Effector memory CD8-positive, alpha-beta T cell (primary cell): ENCODE measurements around the gene GEN1.
A peak's percentile ranks its signal among the peaks of the same experiment; 100 is the strongest.

Experiments used
- ATAC-seq: fragments of 150-1000 bp; cut with Tn5 transposase; replicated peaks from 2 replicates; pipeline ENCODE4 v1.10.0; 2021; ENCODE audit warnings: mild to moderate bottlenecking, moderate library complexity
- DNase-seq, 3 experiments: peaks; one replicate each; pipeline ENCODE4 v3.0.0; 2021
- H3K27ac Mint-ChIP-seq, 2 donors: one replicate each; pipeline ENCODE4 v1.8.0; 2022; ENCODE audit warnings: mild to moderate bottlenecking in 2 of 2, mixed read lengths in 2 of 2, moderate library complexity in 2 of 2
- H3K27me3 Mint-ChIP-seq, 2 donors: one replicate each; pipeline ENCODE4 v1.8.0; 2022; ENCODE audit warnings: mixed read lengths in 2 of 2
- H3K36me3 Mint-ChIP-seq: one replicate; pipeline ENCODE4 v1.8.0; 2022; ENCODE audit warnings: mild to moderate bottlenecking, moderate library complexity, mixed read lengths; ENCODE audit not compliant: insufficient read depth
- H3K4me1 Mint-ChIP-seq, 2 donors: one replicate each; pipeline ENCODE4 v1.8.0; 2022; ENCODE audit warnings: low read depth in 2 of 2, mixed read lengths in 2 of 2
- H3K4me3 Mint-ChIP-seq, 2 donors: one replicate each; pipeline ENCODE4 v1.8.0; 2022; ENCODE audit warnings: mild to moderate bottlenecking in 2 of 2, mixed read lengths in 2 of 2, moderate library complexity in 2 of 2
- H3K9me3 Mint-ChIP-seq, 2 donors: one replicate each; pipeline ENCODE4 v1.8.0; 2022; ENCODE audit warnings: mixed read lengths in 2 of 2
- total RNA-seq, 9 experiments: gene quantifications; one replicate each; lab custom pipeline; 2026; lab: John Stamatoyannopoulos, UW

Gene GEN1, protein sequence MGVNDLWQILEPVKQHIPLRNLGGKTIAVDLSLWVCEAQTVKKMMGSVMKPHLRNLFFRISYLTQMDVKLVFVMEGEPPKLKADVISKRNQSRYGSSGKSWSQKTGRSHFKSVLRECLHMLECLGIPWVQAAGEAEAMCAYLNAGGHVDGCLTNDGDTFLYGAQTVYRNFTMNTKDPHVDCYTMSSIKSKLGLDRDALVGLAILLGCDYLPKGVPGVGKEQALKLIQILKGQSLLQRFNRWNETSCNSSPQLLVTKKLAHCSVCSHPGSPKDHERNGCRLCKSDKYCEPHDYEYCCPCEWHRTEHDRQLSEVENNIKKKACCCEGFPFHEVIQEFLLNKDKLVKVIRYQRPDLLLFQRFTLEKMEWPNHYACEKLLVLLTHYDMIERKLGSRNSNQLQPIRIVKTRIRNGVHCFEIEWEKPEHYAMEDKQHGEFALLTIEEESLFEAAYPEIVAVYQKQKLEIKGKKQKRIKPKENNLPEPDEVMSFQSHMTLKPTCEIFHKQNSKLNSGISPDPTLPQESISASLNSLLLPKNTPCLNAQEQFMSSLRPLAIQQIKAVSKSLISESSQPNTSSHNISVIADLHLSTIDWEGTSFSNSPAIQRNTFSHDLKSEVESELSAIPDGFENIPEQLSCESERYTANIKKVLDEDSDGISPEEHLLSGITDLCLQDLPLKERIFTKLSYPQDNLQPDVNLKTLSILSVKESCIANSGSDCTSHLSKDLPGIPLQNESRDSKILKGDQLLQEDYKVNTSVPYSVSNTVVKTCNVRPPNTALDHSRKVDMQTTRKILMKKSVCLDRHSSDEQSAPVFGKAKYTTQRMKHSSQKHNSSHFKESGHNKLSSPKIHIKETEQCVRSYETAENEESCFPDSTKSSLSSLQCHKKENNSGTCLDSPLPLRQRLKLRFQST
- total RNA-seq: 10.1 to 27.9 (median 19.4) reads per million in 9 experiments

DNA sequence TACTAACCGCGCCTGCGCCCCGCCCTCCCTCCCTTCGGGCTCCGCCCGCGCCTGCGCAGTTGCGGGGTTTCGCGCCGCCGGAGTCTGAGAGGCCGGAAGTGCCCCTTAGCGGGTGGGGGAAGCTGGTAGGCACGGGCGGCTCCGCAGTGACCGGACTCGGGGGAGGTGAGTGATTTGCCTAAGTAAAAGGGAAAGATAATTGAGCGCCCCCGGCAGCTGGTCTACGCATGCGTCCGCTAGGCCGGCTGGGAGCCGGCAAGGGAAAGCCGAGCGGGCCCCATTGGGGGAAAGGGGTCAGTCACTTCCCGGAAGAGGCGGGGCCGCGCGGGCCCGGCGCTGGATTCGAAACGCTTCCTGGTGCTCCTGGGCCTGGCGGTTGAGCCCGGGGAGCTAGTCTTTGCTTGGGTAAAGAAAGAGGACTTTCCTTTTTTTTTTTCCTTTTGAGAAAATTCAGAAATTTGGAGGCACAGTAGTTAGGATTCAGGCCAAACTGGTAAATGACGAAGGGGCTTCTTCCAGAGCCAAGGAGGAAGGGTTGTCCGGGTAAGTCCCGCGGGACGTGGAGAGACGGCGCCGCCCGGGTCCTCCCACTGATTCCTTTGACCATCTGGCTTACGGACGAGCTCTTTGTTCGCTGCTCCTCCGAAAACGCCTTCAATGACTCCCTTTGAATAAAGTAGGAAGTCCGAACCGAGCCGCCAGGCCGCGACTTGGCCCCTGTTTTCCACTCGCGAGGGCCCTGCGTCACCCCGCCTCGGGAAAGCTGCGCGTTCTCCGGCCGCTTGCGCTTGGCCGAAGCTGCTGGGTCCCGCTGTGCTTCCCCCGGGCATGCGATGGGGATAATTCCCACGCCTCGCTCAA lies at the start of gene GEN1, which contains the start of gene SMC6:
Gene GEN1, plus strand, starts transcription at position 336 of the 861 bp plus-strand sequence. CDS start 5,806 bp downstream, outside the sequence.
Gene SMC6, minus strand, starts transcription at position 8 of the 861 bp plus-strand sequence. CDS start 7,864 bp downstream, outside the sequence.
- ATAC-seq (peak; percentile 80), DNase-seq (peak; percentile 86 to 89 (median 89))
- Mint-ChIP-seq H3K4me1 (peaks cover 21 to 24% of the 10 kb centered on the region in 2 donors), H3K9me3 (no peaks in the 10 kb centered on the region), H3K27me3 (no peaks in the 10 kb centered on the region), H3K4me3 (peak within 1 kb of the TSS; percentile 93 to 94), H3K27ac (peak within 1 kb of the TSS; percentile 96 to 97), H3K36me3 (peaks cover 7% of the 10 kb centered on the region)

DNA sequence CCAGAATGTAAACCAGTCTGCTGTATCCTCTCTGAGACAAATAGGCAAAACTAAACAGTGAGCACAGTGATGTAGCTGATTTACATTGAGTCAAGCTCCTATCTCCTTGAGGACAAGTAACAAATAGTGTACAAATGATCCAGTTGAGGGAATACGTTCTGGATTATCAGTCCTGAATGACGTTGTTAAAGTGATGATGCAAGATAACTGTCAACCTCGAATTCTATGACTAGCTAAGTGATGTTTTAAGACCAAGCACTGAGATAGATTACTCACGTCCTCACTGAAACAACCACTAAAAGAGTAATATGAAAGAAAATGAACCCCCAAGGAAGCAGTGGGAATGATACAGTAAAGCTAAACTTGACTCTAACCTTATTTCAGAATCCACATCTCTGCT lies 47.1 kb upstream of the GEN1 start:
- no peaks in the 10 kb centered on the region for H3K4me1 Mint-ChIP-seq

DNA sequence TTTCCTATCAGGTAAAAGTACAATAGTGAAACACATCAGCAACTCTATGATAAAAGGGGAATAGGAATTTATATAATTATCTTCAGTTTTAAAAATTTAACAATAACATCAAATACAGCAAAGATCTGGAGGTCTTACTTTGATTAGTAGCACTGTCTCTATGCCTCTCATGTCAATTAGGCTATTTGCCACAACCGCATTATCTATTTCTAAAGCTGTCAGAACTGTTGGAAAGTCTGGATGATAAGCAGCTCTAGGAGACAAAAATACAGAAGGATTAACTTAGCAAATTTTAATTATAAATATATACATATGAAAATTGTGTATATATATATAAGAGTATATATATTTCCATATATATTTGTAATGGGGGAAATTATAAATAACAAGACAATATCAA lies 45.4 kb upstream of the GEN1 start:
- no peak for DNase-seq
- no peak overlapping the region for H3K4me3 Mint-ChIP-seq
- no peaks in the 10 kb centered on the region for H3K27me3 Mint-ChIP-seq
- H3K27ac Mint-ChIP-seq: no peak overlapping the region
- no peaks in the 10 kb centered on the region for H3K4me1 Mint-ChIP-seq
- H3K36me3 Mint-ChIP-seq: peaks cover 11% of the 10 kb centered on the region
- no peaks in the 10 kb centered on the region for H3K9me3 Mint-ChIP-seq
- no peak for ATAC-seq

More for the DNA sequence above, 47.1 kb upstream of the GEN1 start:
- no peaks in the 10 kb centered on the region for H3K27me3 Mint-ChIP-seq
- no peak overlapping the region for H3K4me3 Mint-ChIP-seq
- H3K27ac Mint-ChIP-seq: no peak overlapping the region
- no peaks in the 10 kb centered on the region for H3K9me3 Mint-ChIP-seq
- peaks cover 10% of the 10 kb centered on the region for H3K36me3 Mint-ChIP-seq
- ATAC-seq (no peak), DNase-seq (no peak)

DNA sequence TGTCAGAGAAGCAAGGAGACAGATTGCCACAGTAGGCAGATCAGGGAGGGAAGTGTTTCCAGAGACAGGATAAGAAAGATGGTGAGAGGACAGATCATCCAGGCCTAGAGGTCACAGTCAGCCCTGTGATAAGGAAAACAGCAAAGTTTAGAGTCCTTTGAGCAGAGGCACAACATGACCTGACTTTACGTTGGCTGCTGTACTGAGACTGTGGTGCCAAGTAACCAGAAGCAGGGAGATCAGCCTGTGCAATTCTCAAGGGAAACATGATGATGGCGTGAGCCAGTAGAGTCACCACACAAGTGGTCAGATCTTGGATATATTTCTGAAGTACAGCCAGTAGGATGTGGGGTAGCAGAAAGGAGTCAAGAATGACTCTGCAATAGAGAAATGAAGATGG lies 44.0 kb upstream of the GEN1 start:
- no peak for DNase-seq
- Mint-ChIP-seq H3K27me3 (no peaks in the 10 kb centered on the region), H3K36me3 (peaks cover 18% of the 10 kb centered on the region), H3K9me3 (no peaks in the 10 kb centered on the region), H3K27ac (no peak overlapping the region), H3K4me1 (no peaks in the 10 kb centered on the region), H3K4me3 (no peak overlapping the region)
- ATAC-seq: no peak

DNA sequence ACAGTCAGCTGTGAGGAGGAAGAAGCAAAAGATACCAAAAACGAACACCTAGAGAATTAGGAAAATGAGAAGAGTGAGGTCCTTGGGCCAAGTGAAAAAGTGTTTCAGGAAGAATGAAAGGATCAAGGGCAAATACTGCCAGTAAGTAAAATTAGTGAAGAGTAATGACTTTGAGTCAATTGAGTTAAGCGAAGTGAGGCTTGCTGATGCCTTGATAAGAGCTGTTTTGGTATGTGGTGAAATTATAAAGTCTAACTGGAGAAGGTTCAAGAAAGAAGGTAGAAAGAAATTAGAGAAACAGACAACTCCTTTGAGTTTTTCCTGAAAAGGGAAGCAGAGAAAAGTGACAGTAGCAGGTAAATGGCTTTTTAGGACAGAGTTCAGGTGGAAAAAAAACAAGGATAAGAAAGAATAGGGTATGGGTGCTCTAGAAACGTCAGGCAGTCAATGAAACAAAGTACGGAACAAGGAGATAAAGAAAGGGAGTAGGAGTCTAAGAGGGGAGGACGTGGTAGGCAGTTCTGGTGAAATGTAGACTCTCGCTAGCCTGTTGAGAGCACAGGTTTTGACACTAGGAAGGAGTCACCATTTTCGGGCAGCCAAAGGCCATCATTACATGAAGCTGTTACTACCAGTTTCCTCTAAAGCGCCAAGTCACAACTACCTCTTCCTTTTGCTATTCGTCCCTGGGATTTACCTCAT lies 43.2 kb upstream of the GEN1 start:
- no peaks in the 10 kb centered on the region for H3K4me1 Mint-ChIP-seq
- H3K9me3 Mint-ChIP-seq: no peaks in the 10 kb centered on the region
- H3K36me3 Mint-ChIP-seq: peaks cover 15% of the 10 kb centered on the region
- H3K27me3 Mint-ChIP-seq: no peaks in the 10 kb centered on the region
- DNase-seq: no peak
- ATAC-seq: no peak
- no peak overlapping the region for H3K4me3 Mint-ChIP-seq
- no peak overlapping the region for H3K27ac Mint-ChIP-seq

DNA sequence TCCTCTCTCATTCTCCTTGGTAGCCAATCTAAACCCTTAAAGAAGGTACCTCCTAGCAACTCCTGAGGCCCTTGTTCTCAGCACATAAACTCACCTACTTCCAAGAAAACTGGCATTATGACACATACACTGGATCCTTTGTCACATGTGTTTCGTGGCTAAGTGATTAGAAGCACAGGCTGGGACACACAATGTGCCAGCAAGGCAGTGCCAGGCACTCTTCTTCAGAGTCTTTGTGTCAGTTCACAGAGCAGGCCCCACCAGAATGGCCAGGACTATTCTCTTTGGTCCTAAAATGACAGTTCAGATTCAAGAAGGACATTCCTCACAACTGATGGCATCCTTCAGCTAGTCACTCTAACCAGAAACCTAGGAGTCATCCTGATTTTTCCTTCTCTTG lies 40.6 kb upstream of the GEN1 start:
- Mint-ChIP-seq H3K4me3 (no peak overlapping the region), H3K27ac (no peak overlapping the region), H3K4me1 (no peaks in the 10 kb centered on the region), H3K36me3 (peaks cover 29% of the 10 kb centered on the region), H3K27me3 (no peaks in the 10 kb centered on the region), H3K9me3 (no peaks in the 10 kb centered on the region)
- DNase-seq (no peak), ATAC-seq (no peak)

DNA sequence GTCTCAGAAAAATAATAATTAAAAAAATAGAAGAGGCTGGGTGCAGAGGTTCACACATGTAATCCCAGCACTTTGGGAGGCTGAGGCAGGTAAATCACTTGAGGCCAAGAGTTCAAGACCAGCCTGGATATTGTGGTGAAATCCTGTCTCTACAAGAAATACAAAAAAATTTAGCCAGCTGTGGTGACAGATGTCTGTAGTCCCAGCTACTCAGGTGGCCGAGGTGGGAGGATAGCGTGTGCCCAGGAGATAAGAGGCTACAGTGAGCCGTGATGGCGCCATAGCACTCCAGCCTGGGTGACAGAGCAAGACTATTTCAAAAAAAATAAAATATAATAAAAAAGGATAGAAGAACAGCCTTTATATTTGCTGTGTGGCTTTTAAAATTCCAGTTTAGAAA lies 36.3 kb upstream of the GEN1 start:
- no peaks in the 10 kb centered on the region for H3K4me1 Mint-ChIP-seq
- H3K9me3 Mint-ChIP-seq: no peaks in the 10 kb centered on the region
- H3K36me3 Mint-ChIP-seq: peaks cover 30% of the 10 kb centered on the region
- H3K27me3 Mint-ChIP-seq: no peaks in the 10 kb centered on the region
- DNase-seq (no peak), ATAC-seq (no peak)
- no peak overlapping the region for H3K4me3 Mint-ChIP-seq
- no peak overlapping the region for H3K27ac Mint-ChIP-seq

DNA sequence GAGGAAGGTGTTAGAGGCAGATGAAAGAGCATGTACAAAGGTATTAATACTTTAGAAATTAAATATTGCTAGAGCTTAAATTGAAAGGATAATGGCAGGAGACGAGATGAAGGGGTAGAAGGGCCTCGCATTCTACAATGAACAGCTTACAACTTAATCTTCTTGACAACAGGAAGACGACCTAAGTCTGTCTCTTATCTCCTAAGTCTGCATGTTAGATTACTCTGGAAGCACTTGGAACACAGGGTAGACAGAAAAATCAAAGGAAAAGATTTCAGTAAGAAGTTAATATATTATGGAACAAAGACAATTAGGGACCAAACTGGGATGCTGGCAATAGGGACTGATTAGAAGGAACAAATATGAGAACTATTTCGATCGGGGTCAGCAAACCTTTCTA lies 35.2 kb upstream of the GEN1 start:
- no peaks in the 10 kb centered on the region for H3K9me3 Mint-ChIP-seq
- ATAC-seq: no peak
- no peak overlapping the region for H3K4me3 Mint-ChIP-seq
- no peak for DNase-seq
- no peaks in the 10 kb centered on the region for H3K27me3 Mint-ChIP-seq
- no peaks in the 10 kb centered on the region for H3K4me1 Mint-ChIP-seq
- H3K27ac Mint-ChIP-seq: no peak overlapping the region
- peaks cover 24% of the 10 kb centered on the region for H3K36me3 Mint-ChIP-seq

DNA sequence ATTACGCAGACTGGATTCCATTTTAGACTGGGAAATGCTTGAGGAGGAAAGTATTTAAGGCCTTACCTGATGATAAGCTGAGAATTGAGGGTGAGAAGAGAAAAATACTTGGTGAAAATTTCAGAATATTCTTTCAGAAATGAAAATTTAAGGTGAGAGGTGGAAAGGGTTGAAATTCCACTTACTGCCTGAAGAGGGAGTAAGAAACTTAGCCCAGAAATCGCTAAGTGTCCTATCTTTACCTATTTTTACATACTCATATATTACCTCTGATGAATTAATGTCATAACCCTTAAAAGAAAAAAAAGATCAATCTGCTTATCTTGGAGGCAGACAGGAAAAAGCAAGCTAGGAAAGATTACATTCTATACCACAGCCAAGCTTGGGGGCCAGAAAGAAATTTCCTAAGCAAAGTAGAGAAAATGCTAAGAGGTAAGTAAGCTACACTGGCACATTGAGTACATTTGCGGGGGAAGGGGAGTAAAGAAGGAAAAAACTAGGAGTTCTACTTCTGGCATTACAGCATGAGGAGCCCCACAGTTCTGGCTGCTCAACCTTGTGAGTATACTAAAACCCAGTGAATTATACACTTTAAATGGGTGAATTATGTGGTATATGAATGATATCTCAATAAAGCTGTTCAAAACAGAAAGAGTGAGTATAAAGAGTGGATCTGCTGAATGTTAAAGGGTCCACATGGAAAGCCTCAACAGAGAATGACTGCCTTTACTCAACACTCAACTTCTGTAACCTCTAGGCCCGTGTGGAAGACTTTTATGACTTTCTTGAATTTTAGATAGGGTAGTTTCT lies 34.2 kb upstream of the GEN1 start:
- H3K4me1 Mint-ChIP-seq: no peaks in the 10 kb centered on the region
- DNase-seq: no peak
- peaks cover 19% of the 10 kb centered on the region for H3K36me3 Mint-ChIP-seq
- H3K27ac Mint-ChIP-seq: peak overlapping the region in 1 of 2 donors; percentile 38
- ATAC-seq: no peak
- H3K9me3 Mint-ChIP-seq: no peaks in the 10 kb centered on the region
- H3K4me3 Mint-ChIP-seq: no peak overlapping the region
- H3K27me3 Mint-ChIP-seq: no peaks in the 10 kb centered on the region

DNA sequence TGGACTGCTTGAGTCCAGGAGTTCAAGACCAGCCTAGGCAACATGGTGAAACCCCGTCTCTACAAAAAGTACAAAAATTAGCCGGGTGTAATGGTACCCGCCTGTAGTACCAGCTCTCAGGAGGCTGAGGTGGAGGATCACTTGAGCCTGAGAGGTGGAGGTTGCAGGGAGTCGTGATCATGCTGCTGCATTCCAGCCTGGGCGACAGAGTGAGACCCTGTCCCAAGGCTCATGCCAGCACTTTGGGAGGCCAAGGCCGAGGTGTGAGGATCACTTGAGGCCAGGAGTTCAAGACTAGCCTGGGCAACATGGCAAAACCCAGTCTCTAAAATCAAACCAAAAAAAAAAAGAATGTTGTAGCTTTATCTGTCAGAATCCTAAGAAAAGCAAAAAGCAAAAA lies 25.7 kb upstream of the GEN1 start:
- no peak for DNase-seq
- Mint-ChIP-seq H3K36me3 (peaks cover 12% of the 10 kb centered on the region), H3K27me3 (no peaks in the 10 kb centered on the region), H3K27ac (no peak overlapping the region), H3K4me1 (no peaks in the 10 kb centered on the region), H3K9me3 (no peaks in the 10 kb centered on the region), H3K4me3 (no peak overlapping the region)
- no peak for ATAC-seq

DNA sequence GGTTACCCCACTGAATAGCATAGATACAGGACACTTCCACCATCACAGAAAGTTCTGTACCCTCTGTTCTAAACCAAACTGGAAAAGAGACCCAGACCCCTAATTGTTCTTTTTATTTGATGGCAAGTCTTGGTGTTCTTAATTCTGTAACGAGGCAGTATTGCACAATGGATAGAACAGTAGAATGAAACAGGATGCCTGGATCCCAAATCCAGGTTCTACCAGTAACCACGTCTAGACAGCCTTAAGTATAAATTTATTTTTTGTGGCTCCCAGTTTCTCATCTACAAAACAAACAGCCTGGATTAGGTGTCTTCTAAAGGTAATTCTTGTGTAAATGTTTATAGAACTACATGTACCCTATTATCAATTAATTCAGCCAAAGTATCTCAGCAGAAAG lies 24.1 kb upstream of the GEN1 start:
- ATAC-seq: no peak

DNA sequence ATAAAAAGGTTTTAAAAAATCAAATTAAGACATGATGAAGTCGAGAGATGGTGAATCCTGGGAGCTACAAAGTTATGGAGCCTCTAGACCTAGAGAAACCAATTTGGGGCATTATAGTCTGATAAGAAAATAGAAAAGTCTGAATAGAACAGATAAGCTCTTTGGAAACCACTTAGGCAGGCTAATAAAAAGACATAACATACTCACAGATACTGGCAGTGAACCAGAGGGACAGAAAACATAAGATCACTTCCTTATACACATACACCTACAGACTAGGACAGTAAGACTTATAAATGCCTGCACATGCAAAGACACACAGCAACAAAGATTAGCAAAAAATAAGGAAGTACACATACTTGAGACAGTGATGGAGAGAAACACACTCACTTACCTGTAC lies 20.3 kb upstream of the GEN1 start:
- H3K27ac Mint-ChIP-seq: no peak overlapping the region
- peaks cover 36% of the 10 kb centered on the region for H3K36me3 Mint-ChIP-seq
- DNase-seq (no peak), ATAC-seq (no peak)
- peaks cover 0 to 4% of the 10 kb centered on the region in 2 donors for H3K4me1 Mint-ChIP-seq
- no peak overlapping the region for H3K4me3 Mint-ChIP-seq
- no peaks in the 10 kb centered on the region for H3K27me3 Mint-ChIP-seq
- no peaks in the 10 kb centered on the region for H3K9me3 Mint-ChIP-seq

More for the DNA sequence above, 24.1 kb upstream of the GEN1 start:
- no peaks in the 10 kb centered on the region for H3K9me3 Mint-ChIP-seq
- H3K4me1 Mint-ChIP-seq: peaks cover 0 to 4% of the 10 kb centered on the region in 2 donors
- no peaks in the 10 kb centered on the region for H3K27me3 Mint-ChIP-seq
- H3K36me3 Mint-ChIP-seq: peaks cover 17% of the 10 kb centered on the region
- H3K4me3 Mint-ChIP-seq: no peak overlapping the region
- DNase-seq: no peak
- no peak overlapping the region for H3K27ac Mint-ChIP-seq
